VCaP (cell line): ENCODE measurements around the gene TPT1.
"Not testable (repeated sequence)": the region's sequence is repeated elsewhere in the genome, so short reads cannot be mapped to it uniquely, and the experiment has no call there.

ENCODE experiments used
- H3K27ac ChIP-seq: fragments of 450-650 bp; 2 replicates; pipeline ENCODE4 v1.5.1; 2017
- CTCF ChIP-seq: fragments of 450-650 bp; conservative IDR thresholded peaks from 2 replicates; pipeline ENCODE4 v1.5.1; 2017; ENCODE audit warnings: mild to moderate bottlenecking, moderate library complexity

The TPT1 gene

GRCh38 chr13:45352031-45352430, 11.0 kb upstream of the TPT1 start:
- no peak for TF ChIP-seq CTCF

GRCh38 chr13:45350152-45350551, 9.2 kb upstream of the TPT1 start:
- TF ChIP-seq CTCF, result no peak
- H3K27ac ChIP-seq, result no peak overlapping the region

More at GRCh38 chr13:45352031-45352430, 11.0 kb upstream of the TPT1 start:
- H3K27ac ChIP-seq, result no peak overlapping the region

- no peak overlapping the region for H3K27ac ChIP-seq
- no peak for TF ChIP-seq CTCF
Measured at GRCh38 chr13:45349438-45349837, 8.5 kb upstream of the TPT1 start.

GRCh38 chr13:45344064-45344463, 3.1 kb upstream of the TPT1 start:
- not testable (repeated sequence) for H3K27ac ChIP-seq

- H3K27ac ChIP-seq, result not testable (repeated sequence)
Measured at GRCh38 chr13:45343102-45343501, 2.1 kb upstream of the TPT1 start.

GRCh38 chr13:45342668-45343067, 1.7 kb upstream of the TPT1 start:
- H3K27ac ChIP-seq, result peak overlapping the region; percentile 99

GRCh38 chr13:45341799-45342500, 967 bp upstream of the TPT1 start:
- no peak for TF ChIP-seq CTCF
- peak overlapping the region; percentile 99 for H3K27ac ChIP-seq

GRCh38 chr13:45340422-45341033, 455 bp downstream of the TPT1 start:
- TF ChIP-seq CTCF, result peak; percentile 63
- H3K27ac ChIP-seq, result peak overlapping the region; percentile 99

GRCh38 chr13:45339867-45340266, 1.1 kb downstream of the TPT1 start:
- peak overlapping the region; percentile 99 for H3K27ac ChIP-seq
- no peak for TF ChIP-seq CTCF
